Measurements from ENCODE around the gene GBE1.

GBE1 gene

DNA sequence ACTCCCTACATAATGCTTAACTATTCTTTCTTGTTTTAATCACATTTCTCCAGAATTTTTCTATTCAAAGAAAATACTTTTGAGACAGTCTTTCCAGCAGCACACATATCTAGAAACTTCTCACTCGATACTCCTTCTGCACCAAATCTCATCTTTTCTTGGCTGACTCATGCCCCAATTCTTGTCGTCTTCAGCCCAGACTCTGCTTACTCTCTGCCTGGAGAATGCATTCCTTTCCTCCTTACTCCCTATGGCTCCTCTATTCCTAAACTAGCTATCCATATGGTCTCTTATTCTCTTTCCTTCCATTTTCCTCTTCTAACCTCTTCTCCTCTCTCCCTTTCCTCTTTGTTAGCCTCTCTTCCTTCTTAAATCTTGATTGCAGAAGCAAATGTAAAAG, 158.7 kb downstream of the GBE1 start:
- DNase-seq: no peak

DNA sequence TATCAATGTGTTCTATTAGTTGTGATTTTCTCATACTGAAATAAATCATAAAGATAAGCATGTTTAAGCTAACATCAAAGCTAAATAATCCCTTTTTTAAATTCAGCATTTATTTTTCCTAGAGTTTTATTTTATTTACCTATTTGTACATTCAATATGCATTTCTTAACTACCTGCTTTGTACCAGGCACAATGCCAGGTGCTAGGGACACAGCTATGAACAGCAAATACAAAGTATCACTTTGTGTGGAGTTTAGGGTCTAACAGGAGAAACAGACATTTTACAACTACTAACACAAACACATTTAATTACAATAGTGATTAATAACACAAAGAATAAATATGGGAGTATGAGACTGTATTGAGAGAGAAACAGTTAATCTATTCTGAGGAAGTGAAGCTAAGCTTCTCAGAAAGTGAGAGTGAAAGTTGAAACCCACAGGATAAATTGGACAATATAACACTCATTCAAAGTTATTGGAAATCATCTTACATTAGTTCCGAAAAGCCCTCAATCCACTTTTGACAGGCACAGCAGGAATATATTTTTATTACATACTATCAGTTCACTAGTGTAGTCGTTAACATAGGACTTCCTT, 159.6 kb downstream of the GBE1 start:
- DNase-seq: no peak

- DNase-seq: no peak
Observed at GRCh38 chr3:81592101-81592500, 169.3 kb downstream of the GBE1 start.

DNA sequence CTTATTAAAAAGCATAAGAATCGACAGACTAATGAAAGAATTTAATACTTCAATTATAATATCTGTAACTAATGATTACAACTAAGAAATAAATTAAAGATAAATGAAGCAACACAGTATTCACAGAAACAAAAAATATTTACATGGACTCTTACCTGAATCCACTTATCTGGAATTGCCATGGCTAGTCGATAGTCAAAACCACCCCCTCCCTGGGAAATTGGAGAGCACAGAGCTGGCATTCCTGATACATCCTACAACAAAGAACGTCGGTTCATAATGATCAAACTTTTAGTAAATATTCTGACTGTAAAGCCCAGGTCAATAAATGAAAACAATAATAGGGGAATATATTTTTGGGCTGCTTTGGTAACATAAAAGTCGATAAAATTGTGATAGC, 175.5 kb downstream of the GBE1 start:
- no peak for DNase-seq

DNA sequence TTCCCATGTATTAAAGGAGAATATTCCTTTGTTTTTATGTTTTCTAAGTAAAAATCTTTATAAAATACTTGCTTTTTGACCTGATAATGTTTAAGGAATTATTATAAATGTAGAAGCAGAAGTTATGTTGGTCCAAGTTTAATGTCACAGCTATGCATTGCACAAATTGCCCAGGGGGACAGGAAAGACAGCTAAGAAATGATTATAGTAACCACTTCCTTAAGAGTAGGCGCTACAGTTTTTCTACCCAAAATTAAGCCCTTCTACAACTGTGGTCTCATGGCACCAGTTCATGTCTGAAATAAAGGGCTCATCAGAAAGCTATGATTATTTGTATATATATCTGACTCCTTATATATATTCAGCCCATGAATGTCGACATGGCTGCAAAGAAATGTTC, 176.4 kb downstream of the GBE1 start:
- no peak for DNase-seq

DNA sequence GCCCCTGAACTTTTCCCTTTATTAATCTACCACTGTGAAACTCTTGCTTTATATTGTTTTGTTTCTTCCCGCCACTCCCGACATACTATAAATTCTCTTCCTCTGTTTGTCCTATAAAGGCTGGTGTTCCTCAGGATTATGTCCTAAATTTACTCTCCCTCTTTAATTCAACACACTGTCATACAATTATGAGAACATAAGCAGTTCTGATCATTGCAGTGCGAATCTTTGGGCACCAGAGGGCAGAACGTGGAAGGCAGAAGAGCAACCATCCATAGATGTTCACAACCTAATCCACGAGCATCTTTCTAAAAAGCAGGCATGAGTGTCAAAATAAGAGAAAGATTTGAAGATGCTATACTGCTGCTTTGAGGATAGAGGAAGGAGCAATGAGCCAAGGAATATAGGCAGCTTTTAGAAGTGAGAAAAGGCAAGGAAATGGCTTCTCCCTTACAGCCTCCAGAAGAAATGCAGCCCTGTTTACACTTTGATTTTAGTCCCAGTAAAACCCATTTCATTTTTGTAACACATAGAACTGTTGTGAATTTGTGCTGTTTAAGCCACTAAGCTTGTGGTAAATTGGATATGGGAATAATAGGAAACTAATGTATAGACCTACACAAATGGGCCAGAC, 179.4 kb downstream of the GBE1 start:
- DNase-seq: peak; percentile 34

GRCh38 chr3:81580355-81580754, 181.1 kb downstream of the GBE1 start:
- DNase-seq: no peak

- DNase-seq: no peak
Observed at GRCh38 chr3:81579744-81580143, 181.7 kb downstream of the GBE1 start.

GRCh38 chr3:81572201-81572756, 189.2 kb downstream of the GBE1 start:
- DNase-seq: no peak

- DNase-seq: no peak
Observed at GRCh38 chr3:81568378-81568777, 193.1 kb downstream of the GBE1 start.

DNA sequence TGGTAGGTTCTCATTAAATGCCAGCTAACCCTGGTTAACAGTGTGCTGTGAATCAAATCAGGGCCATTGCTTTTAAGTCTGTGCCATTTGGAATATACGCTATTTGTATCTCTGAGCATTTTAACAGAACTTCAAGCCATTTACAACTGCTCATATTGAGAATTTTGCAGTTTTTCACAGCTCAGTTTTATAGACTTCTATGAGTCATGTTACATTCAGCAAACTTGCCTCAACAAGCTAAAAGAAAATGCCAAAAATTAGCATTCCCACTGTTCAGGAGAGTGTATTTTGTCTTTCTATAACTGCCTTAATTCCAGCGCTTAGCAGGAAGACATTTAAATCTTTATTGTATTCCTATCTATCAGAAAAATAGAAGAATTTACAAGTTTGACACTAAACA, 196.4 kb downstream of the GBE1 start:
- no peak for DNase-seq

DNA sequence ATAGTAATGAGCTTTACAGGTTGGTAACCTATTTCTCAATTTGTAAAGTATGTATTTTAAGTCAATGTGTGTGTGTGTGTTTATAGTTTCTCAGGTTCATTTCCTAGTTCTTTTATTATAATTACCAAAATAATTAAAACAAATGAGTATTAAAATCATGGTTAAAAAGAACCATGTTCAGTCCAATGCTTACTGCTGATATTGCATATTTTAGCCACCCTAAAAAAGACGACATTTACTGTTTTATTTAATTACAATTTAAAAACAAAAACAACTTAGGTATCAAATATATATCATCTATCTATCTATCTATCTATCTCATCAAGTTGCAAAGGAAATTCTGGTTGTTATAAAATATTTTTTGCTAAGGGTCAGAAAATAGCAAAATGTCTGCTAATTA, 203.3 kb downstream of the GBE1 start:
- DNase-seq: no peak

DNA sequence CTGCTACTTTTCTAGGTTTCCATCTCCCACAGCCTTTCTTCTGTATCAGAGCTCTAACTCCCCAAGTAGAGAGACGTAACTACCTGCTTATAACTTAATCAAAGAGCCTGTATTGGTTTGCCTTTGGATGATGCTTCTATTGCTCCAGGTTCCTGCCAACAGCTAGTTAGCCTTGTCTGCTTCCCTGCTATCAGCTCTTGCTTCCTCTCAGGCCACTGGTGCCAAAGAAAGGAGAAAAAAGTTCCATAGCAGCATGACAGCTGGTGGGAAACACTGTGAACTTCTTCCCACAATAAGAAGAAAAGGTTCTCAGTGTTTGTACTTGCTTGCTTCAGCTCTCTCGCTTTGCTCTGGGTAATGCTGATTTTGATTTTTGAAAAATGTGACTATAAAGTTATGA, 206.6 kb downstream of the GBE1 start:
- DNase-seq: no peak

- no peak for DNase-seq
Observed at GRCh38 chr3:81554388-81554787, 207.1 kb downstream of the GBE1 start.

GRCh38 chr3:81550415-81550814, 211.0 kb downstream of the GBE1 start:
- no peak for DNase-seq

- no peak for DNase-seq
Observed at GRCh38 chr3:81549831-81550230, 211.6 kb downstream of the GBE1 start.

GRCh38 chr3:81549388-81549787, 212.1 kb downstream of the GBE1 start:
- DNase-seq: no peak

DNA sequence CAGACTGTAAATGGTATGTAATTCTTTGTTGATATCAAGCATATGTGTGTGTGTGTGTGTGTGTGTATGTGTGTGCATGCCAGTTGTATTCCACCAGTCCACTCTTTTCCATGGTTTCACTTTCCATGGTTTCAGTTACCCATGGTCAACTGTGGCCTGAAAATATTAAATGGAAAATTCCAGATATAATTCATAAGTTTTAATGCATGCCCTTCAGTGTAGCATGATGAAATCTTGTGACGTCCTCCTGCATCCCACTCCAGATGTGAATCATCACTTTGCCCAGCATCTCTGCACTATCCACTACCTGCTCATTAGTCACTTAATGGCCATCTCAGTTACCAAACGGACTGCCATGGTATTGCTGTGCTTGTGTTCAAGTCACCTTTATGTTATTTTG, 215.9 kb downstream of the GBE1 start:
- no peak for DNase-seq

DNA sequence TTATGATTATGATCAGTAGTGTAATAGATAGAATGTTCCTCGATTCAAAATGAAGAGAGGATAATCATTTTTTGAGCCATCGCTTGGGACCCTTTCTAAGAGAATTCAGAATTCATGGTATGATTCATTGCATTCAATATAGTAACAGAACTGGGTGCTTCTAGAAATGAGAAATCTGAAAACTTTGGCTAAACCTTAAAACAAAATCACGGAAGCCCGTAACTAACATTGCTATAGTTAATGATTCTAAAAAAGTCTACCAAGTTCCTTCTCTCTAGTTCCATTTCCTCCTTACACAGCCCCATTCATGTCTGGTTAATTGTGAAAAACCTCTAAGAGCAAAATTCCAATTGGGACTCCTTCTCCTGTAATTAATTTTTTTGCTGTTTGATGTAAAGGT, 217.1 kb downstream of the GBE1 start:
- no peak for DNase-seq

- no peak for DNase-seq
Observed at GRCh38 chr3:81540787-81541186, 220.7 kb downstream of the GBE1 start.

DNA sequence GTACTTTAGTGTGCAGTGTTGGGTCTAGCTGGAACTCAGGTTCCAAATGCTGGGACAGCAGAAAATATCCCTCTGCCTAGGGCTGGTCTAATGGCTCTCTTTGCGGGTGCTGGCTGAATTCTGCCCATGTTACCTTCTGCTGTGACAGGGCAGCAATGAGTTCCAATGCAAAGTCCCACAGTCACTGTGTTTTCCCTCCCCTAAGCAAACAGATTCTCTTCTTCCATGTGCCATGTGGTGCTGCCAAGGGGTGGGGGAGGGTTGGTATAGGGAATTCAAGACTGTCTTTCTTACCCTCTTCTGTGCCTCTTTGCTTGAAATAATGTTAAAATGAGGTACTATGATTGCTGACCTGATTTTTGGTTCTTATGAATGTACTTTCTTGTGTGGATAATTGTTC, 229.6 kb downstream of the GBE1 start:
- no peak for DNase-seq

DNA sequence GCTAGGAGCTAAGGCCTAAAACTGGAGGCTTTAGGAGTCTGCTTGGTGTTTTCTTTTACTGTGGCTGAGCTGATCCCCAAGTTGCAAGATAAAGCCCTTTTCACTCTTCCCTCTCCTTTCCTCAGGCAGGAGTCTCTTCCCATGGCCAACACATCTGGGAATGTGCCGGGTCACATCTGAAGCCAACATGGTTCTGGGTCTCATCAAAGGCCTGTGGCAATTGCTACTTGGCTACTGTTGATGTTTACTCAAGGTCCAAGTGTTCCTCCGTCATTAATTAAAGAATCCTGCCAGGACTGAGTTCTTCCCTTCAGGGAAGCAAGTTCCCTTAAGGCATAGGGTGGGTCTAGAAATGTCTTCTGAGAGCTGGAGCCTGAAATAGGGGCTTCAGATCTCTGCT, 230.2 kb downstream of the GBE1 start:
- DNase-seq: no peak

DNA sequence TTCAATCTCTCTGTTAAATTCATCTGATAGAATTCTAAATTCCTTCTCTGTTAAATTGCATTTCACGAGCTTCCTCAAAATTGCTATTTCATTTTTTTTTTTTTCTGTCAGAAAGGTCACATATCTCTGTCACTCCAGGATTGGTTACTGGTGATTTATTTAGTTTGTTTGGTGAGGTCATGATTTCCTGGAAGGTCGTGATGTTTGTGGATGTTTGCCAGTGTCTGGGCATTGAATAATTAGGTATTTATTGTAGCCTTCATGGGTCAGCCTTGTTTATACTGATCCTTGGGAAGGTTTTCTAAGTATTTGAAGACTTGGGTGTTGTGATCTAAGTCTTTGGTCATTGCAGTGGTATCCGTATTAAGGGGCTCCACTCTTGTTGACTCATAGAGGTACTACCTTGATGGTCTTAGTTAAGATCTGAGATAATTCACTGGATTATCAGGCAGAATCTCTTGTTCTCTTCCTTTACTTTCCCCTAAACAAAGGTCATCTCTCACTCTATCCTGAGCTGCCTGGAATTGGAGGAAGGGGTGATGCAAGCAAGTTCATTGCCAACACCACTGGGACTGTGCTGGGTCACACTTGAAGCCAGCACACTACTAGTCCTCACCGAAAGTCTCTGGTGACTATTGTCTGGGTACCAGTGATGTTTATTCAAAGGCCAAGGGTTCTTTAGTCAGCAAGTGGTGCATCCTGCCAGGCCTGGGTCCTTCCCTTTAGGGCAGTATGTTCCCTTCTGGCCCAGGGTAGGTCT, 231.1 kb downstream of the GBE1 start:
- no peak for DNase-seq

- no peak for DNase-seq
Observed at GRCh38 chr3:81521855-81522254, 239.6 kb downstream of the GBE1 start.
